GM12878 (cell line): Measurements from ENCODE around the gene WHRN. TPM values are rescaled to one million over a fixed set of nuclear protein-coding genes. Genes with fewer than 3 reads are reported as not detected.

Source experiments
- ATAC-seq: fragments of 200-7000 bp; cut with Tn5 transposase; 3 replicates; pipeline ENCODE4 v1.9.1; 2020; ENCODE audit warnings: mild to moderate bottlenecking, moderate library complexity
- BruUV-seq: library from RNA; stranded (reverse); fragments of 400-500 nt; replicated peaks from 2 replicates; lab custom pipeline; 2021; lab: Mats Ljungman, UMichigan
- CTCF ChIA-PET: fragments of 300-600 bp; sonication (Branson Sonifier 250); formaldehyde crosslinking; extraction: SDS; loops from one replicate; lab custom pipeline; 2021; ENCODE audit warnings: inconsistent platforms; lab: Yijun Ruan, JAX
- POLR2A ChIA-PET: fragments of 350-600 bp; formaldehyde crosslinking; extraction: SDS; loops from one replicate; lab custom pipeline; 2021; ENCODE audit warnings: inconsistent platforms; lab: Charles Lee
- RAD21 ChIA-PET: fragments of 300-600 bp; sonication (Branson Sonifier 250); formaldehyde crosslinking; loops from one replicate; lab custom pipeline; 2023; ENCODE audit warnings: antibody characterized with exemption; ENCODE audit not compliant: unreplicated experiment; lab: Charles Lee
- SMC1A ChIA-PET: fragments of 300-600 bp; sonication (Branson Sonifier 250); formaldehyde crosslinking; loops from one replicate; lab custom pipeline; 2023; ENCODE audit not compliant: unreplicated experiment, uncharacterized antibody; lab: Charles Lee
- DNase-seq: peaks from one replicate; pipeline ENCODE4 v3.0.0-alpha.2; 2011; ENCODE audit warnings: low read depth, low spot score
- FAIRE-seq: peaks from 3 replicates; lab custom pipeline; 2011; peaks lifted over from hg19 to GRCh38; lab: Jason Lieb, UNC
- H2AFZ ChIP-seq: 2 replicates; pipeline ENCODE4 v1.6.0; 2011; ENCODE audit warnings: low read depth, low read length, control low read depth; ENCODE audit not compliant: control insufficient read depth
- H3K27ac ChIP-seq: 2 replicates; pipeline ENCODE4 v1.5.1; 2011; ENCODE audit warnings: control low read depth; ENCODE audit not compliant: control insufficient read depth, insufficient read depth
- H3K27me3 ChIP-seq, 2 experiments: replicated peaks in 1 of 2; 2 replicates each; pipeline versions ENCODE4 v1.6.0 to v1.6.1; 2011; ENCODE audit warnings: low read length in 1 of 2; ENCODE audit not compliant: control insufficient read depth in 2 of 2, insufficient read depth in 2 of 2
- H3K36me3 ChIP-seq, 2 experiments: 2 replicates each; pipeline ENCODE4 v1.5.1; 2011; ENCODE audit warnings: low read length in 1 of 2; ENCODE audit not compliant: control insufficient read depth in 2 of 2, insufficient read depth in 2 of 2
- H3K4me1 ChIP-seq: 2 replicates; pipeline ENCODE4 v1.6.1; 2011; ENCODE audit warnings: mild to moderate bottlenecking, low read length, moderate library complexity, mixed read lengths; ENCODE audit not compliant: control insufficient read depth, insufficient read depth
- H3K4me2 ChIP-seq: 2 replicates; pipeline ENCODE4 v1.6.0; 2011; ENCODE audit warnings: control low read depth; ENCODE audit not compliant: control insufficient read depth, insufficient read depth
- H3K4me3 ChIP-seq: fragments of 200-600 bp; sonication (generic); 2 replicates; pipeline ENCODE4 v1.5.1; 2016
- H3K79me2 ChIP-seq: 2 replicates; pipeline ENCODE4 v1.6.0; 2011; ENCODE audit warnings: low read length; ENCODE audit not compliant: control insufficient read depth, insufficient read depth
- H3K9ac ChIP-seq: 2 replicates; pipeline ENCODE4 v1.8.0; 2011; ENCODE audit warnings: low read length, control low read depth, mixed read lengths; ENCODE audit not compliant: control insufficient read depth, insufficient read depth
- H3K9me3 ChIP-seq: replicated peaks from 3 replicates; pipeline ENCODE4 v1.5.1; 2011; ENCODE audit warnings: mild to moderate bottlenecking, low read length; ENCODE audit not compliant: control insufficient read depth, insufficient read depth
- H4K20me1 ChIP-seq: 2 replicates; pipeline ENCODE4 v1.6.0; 2011; ENCODE audit not compliant: control insufficient read depth, insufficient read depth
- E4F1 ChIP-seq: fragments of 450-650 bp; IDR thresholded peaks from 2 replicates; pipeline ENCODE4 v1.6.1; 2018; ENCODE audit warnings: borderline replicate concordance, mild to moderate bottlenecking; ENCODE audit not compliant: partially characterized antibody
- EGR1 ChIP-seq, 2 experiments: IDR thresholded peaks; 1 replicate in 1 of 2; 2 replicates in 1 of 2; pipeline ENCODE4 v1.6.1; 2011 to 2012; ENCODE audit warnings: low read depth in 2 of 2, low read length in 2 of 2, borderline replicate concordance in 1 of 2, mild to moderate bottlenecking in 1 of 2, moderate library complexity in 1 of 2
- EP300 ChIP-seq, 2 experiments: fragments of 150-350 bp in 1 of 2; IDR thresholded peaks; 2 replicates each; pipeline ENCODE4 v1.6.1; 2011 to 2012; ENCODE audit warnings: low read depth in 2 of 2, low read length in 2 of 2, borderline replicate concordance in 1 of 2, improper control_type of control experiment in 1 of 2, inconsistent platforms in 1 of 2; ENCODE audit not compliant: control insufficient read depth in 1 of 2
- IKZF1 ChIP-seq: fragments of 450-650 bp; conservative IDR thresholded peaks from 2 replicates; pipeline ENCODE4 v1.6.1; 2017; ENCODE audit warnings: antibody characterized with exemption, mild to moderate bottlenecking
- JUND ChIP-seq: IDR thresholded peaks from 2 replicates; pipeline ENCODE4 v1.6.1; 2012; ENCODE audit warnings: low read depth, mild to moderate bottlenecking, low read length, improper control_type of control experiment, moderate library complexity
- MEF2B ChIP-seq: fragments of 450-650 bp; IDR thresholded peaks from 2 replicates; pipeline ENCODE4 v1.6.1; 2018; ENCODE audit warnings: mild to moderate bottlenecking, moderate library complexity; ENCODE audit not compliant: partially characterized antibody, poor library complexity, severe bottlenecking
- PBX3 ChIP-seq: IDR thresholded peaks from 2 replicates; pipeline ENCODE4 v1.6.1; 2011; ENCODE audit warnings: mild to moderate bottlenecking, low read depth, low read length, moderate library complexity; ENCODE audit not compliant: insufficient replicate concordance
- SMAD5 ChIP-seq: IDR thresholded peaks from 2 replicates; pipeline ENCODE4 v1.6.1; 2016; ENCODE audit warnings: antibody characterized with exemption, low read depth
- WGBS: methylation state at CpG from one replicate; pipeline ENCODE4 v1.1.6; 2016; ENCODE audit warnings: low lambda C conversion rate; ENCODE audit not compliant: insufficient replicate concordance, insufficient coverage; ENCODE audit errors: missing lambda C conversion rate; 5-methylcytosine and 5-hydroxymethylcytosine counted together
- in situ Hi-C: fragments of 300-500 bp; cut with MboI; formaldehyde crosslinking; loops from 9 replicates; pipeline ENCODE4 v1.14.3; 2018; ENCODE audit warnings: mixed read lengths
- intact Hi-C: fragments of 100-400 bp; cut with micrococcal nuclease; formaldehyde crosslinking; loops from one replicate; pipeline ENCODE4 v1.14.2; 2022; ENCODE audit not compliant: unreplicated experiment
- polyA plus RNA-seq, 11 experiments: library from polyadenylated mRNA; depleted of rRNA in 4 of 11; unstranded in 6 of 11; stranded (reverse) in 5 of 11; fragments of >200 nt; fragmentation: Nextera tagmentation in 4 of 11; fragmentation: Illumina TruSeq in 1 of 11; extraction: Ambion mirVana in 4 of 11; extraction: Trizol in 1 of 11; gene quantifications; 1 replicate in 1 of 11; 2 replicates in 10 of 11; pipeline versions ENCODE4 v1.2.1 to v1.2.3, GENCODE V29; 2011 to 2016; ENCODE audit warnings: inconsistent platforms in 2 of 11, missing spikeins in 2 of 11, low read depth in 1 of 11
- total RNA-seq, 4 experiments: library from RNA; depleted of rRNA in 3 of 4; stranded (reverse); fragments of >200 nt in 3 of 4; fragmentation: Illumina TruSeq in 1 of 4; extraction: Trizol in 1 of 4; gene quantifications; 2 replicates each; pipeline versions ENCODE4 v1.2.1 to v1.2.3, GENCODE V29; 2013 to 2021

Gene WHRN
- total and polyA plus RNA-seq, 10 of the 15 experiments (the other 5 are each of a cell fraction or from before 2014, with no cell fraction given) = 0.04 to 18.2 (median 0.68) TPM; not detected in 1

GRCh38 chr9:114416906-114417305 lies 88.4 kb downstream of the WHRN start:
- no peak overlapping the region for H3K9ac ChIP-seq
- intact Hi-C loops = no loop called here

More at GRCh38 chr9:114416906-114417305, 88.4 kb downstream of the WHRN start:
- RAD21 ChIA-PET = no interaction called here
- FAIRE-seq = no peak
- SMC1A ChIA-PET = interaction anchor here (0.7 to 0.8 kb wide), 2 partner anchors 19 to 237 kb away, joined by 3 read pairs; no protein-coding TSS in a partner anchor
- DNase-seq = no peak
- ATAC-seq = no peak
- H3K4me1 ChIP-seq = peaks cover 4% of the 10 kb centered on the region; the same call in 1 of the 2 replicates
- in situ Hi-C loops = loop anchor here (10.0 kb wide), 1 partner anchor 1108 kb away; no protein-coding TSS in a partner anchor
- BruUV-seq = no TSS peak
- no peaks in the 10 kb centered on the region for H3K27me3 ChIP-seq
- CTCF ChIA-PET = interaction anchor here (1.7 kb wide), 1 partner anchor 237 kb away, joined by 3 read pairs; no protein-coding TSS in a partner anchor
- H3K4me3 ChIP-seq = no peak overlapping the region
- H3K79me2 ChIP-seq = no peaks in the 10 kb centered on the region
- no peaks in the 10 kb centered on the region for H4K20me1 ChIP-seq
- H3K36me3 ChIP-seq = no peaks in the 10 kb centered on the region
- POLR2A ChIA-PET = no interaction called here
- 39% methylated on average over 2 of the region's 2 CpGs for WGBS
- TF ChIP-seq JUND (no peak), EGR1 (IDR thresholded peaks at IDR 0.05; ENCODE audit: borderline replicate concordance in 1 of 2, low read depth in 2 of 2, low read length in 2 of 2) (no peak), IKZF1 (no peak), SMAD5 (no peak), EP300 (IDR thresholded peaks at IDR 0.05; ENCODE audit: borderline replicate concordance in 1 of 2, control insufficient read depth in 1 of 2, low read depth in 2 of 2, low read length in 2 of 2) (no peak), E4F1 (no peak), MEF2B (no peak), PBX3 (no peak)
- no peak overlapping the region for H2AFZ ChIP-seq
- no peak overlapping the region for H3K27ac ChIP-seq
- no peak overlapping the region for H3K4me2 ChIP-seq
- no peaks in the 10 kb centered on the region for H3K9me3 ChIP-seq
